Muscle layer of colon (tissue), 2 donors: ENCODE data around the gene LDLRAD3.

Source experiments
- H3K27ac ChIP-seq: one replicate; pipeline ENCODE4 v1.7.0; 2013; ENCODE audit warnings: low read depth, mild to moderate bottlenecking, low read length, moderate library complexity
- H3K27me3 ChIP-seq, 2 donors: one replicate each; pipeline ENCODE4 v1.7.0; 2013; ENCODE audit warnings: low read length in 2 of 2, mild to moderate bottlenecking in 2 of 2; ENCODE audit not compliant: insufficient read depth in 2 of 2, control insufficient read depth in 1 of 2
- H3K36me3 ChIP-seq: one replicate; pipeline ENCODE4 v1.7.0; 2013; ENCODE audit warnings: mild to moderate bottlenecking, low read length; ENCODE audit not compliant: insufficient read depth
- H3K4me1 ChIP-seq: one replicate; pipeline ENCODE4 v1.7.0; 2013; ENCODE audit warnings: mild to moderate bottlenecking, low read length; ENCODE audit not compliant: insufficient read depth
- H3K4me3 ChIP-seq, 2 donors: one replicate each; pipeline ENCODE4 v1.7.0; 2013; ENCODE audit warnings: low read length in 2 of 2, low read depth in 1 of 2, mild to moderate bottlenecking in 1 of 2, moderate library complexity in 1 of 2
- H3K9ac ChIP-seq: one replicate; pipeline ENCODE4 v1.7.0; 2013; ENCODE audit warnings: low read length
- H3K9me3 ChIP-seq: one replicate; pipeline ENCODE4 v1.7.0; 2013; ENCODE audit warnings: mild to moderate bottlenecking, low read length
- donor health status: abdominal sarcoma.
- donor health status: Adenocarcinoma of cecum.

LDLRAD3 gene

GRCh38 chr11:36053862-36054261 is 110.0 kb downstream of the LDLRAD3 start:
- no peaks in the 10 kb centered on the region for H3K4me1 ChIP-seq
- no peaks in the 10 kb centered on the region for H3K9me3 ChIP-seq
- no peaks in the 10 kb centered on the region for H3K36me3 ChIP-seq
- no peak overlapping the region for H3K4me3 ChIP-seq
- H3K9ac ChIP-seq: no peak overlapping the region
- H3K27ac ChIP-seq: no peak overlapping the region
- H3K27me3 ChIP-seq: no peaks in the 10 kb centered on the region

GRCh38 chr11:36054628-36055027 is 110.8 kb downstream of the LDLRAD3 start:
- Histone ChIP-seq H3K36me3 (no peaks in the 10 kb centered on the region), H3K9ac (no peak overlapping the region), H3K4me1 (no peaks in the 10 kb centered on the region), H3K27me3 (no peaks in the 10 kb centered on the region), H3K9me3 (no peaks in the 10 kb centered on the region), H3K4me3 (no peak overlapping the region), H3K27ac (no peak overlapping the region)

GRCh38 chr11:36056160-36056751 is 112.4 kb downstream of the LDLRAD3 start:
- Histone ChIP-seq H3K27me3 (no peaks in the 10 kb centered on the region), H3K9ac (no peak overlapping the region), H3K4me3 (no peak overlapping the region), H3K27ac (no peak overlapping the region), H3K4me1 (no peaks in the 10 kb centered on the region), H3K36me3 (no peaks in the 10 kb centered on the region), H3K9me3 (no peaks in the 10 kb centered on the region)

- Histone ChIP-seq H3K4me3 (no peak overlapping the region), H3K27ac (no peak overlapping the region), H3K4me1 (no peaks in the 10 kb centered on the region), H3K27me3 (no peaks in the 10 kb centered on the region), H3K36me3 (no peaks in the 10 kb centered on the region), H3K9me3 (no peaks in the 10 kb centered on the region), H3K9ac (no peak overlapping the region)
These were observed 113.6 kb downstream of the LDLRAD3 start for GRCh38 chr11:36057379-36058042.

- Histone ChIP-seq H3K4me3 (no peak overlapping the region), H3K27me3 (no peaks in the 10 kb centered on the region), H3K9me3 (no peaks in the 10 kb centered on the region)
These were observed 115.8 kb downstream of the LDLRAD3 start for GRCh38 chr11:36059660-36060059.

GRCh38 chr11:36060926-36061325 is 117.1 kb downstream of the LDLRAD3 start:
- H3K4me1 ChIP-seq: no peaks in the 10 kb centered on the region
- H3K9me3 ChIP-seq: no peaks in the 10 kb centered on the region
- no peak overlapping the region for H3K27ac ChIP-seq
- no peaks in the 10 kb centered on the region for H3K36me3 ChIP-seq
- H3K9ac ChIP-seq: no peak overlapping the region
- no peak overlapping the region for H3K4me3 ChIP-seq
- no peaks in the 10 kb centered on the region for H3K27me3 ChIP-seq

More at GRCh38 chr11:36059660-36060059, 115.8 kb downstream of the LDLRAD3 start:
- Histone ChIP-seq H3K4me1 (no peaks in the 10 kb centered on the region), H3K36me3 (no peaks in the 10 kb centered on the region), H3K27ac (no peak overlapping the region), H3K9ac (no peak overlapping the region)

- H3K4me1 ChIP-seq: no peaks in the 10 kb centered on the region
- H3K36me3 ChIP-seq: no peaks in the 10 kb centered on the region
- H3K27me3 ChIP-seq: no peaks in the 10 kb centered on the region
- H3K4me3 ChIP-seq: no peak overlapping the region
- H3K27ac ChIP-seq: no peak overlapping the region
- H3K9ac ChIP-seq: no peak overlapping the region
- H3K9me3 ChIP-seq: no peaks in the 10 kb centered on the region
These were observed 117.6 kb downstream of the LDLRAD3 start for GRCh38 chr11:36061471-36061870.

GRCh38 chr11:36062796-36063365 is 119.0 kb downstream of the LDLRAD3 start:
- Histone ChIP-seq H3K27ac (no peak overlapping the region), H3K9me3 (no peaks in the 10 kb centered on the region), H3K9ac (no peak overlapping the region), H3K4me3 (no peak overlapping the region), H3K27me3 (no peaks in the 10 kb centered on the region), H3K4me1 (no peaks in the 10 kb centered on the region), H3K36me3 (no peaks in the 10 kb centered on the region)

- no peaks in the 10 kb centered on the region for H3K4me1 ChIP-seq
- H3K36me3 ChIP-seq: no peaks in the 10 kb centered on the region
- no peak overlapping the region for H3K4me3 ChIP-seq
- no peak overlapping the region for H3K9ac ChIP-seq
- H3K27ac ChIP-seq: no peak overlapping the region
- no peaks in the 10 kb centered on the region for H3K9me3 ChIP-seq
- H3K27me3 ChIP-seq: no peaks in the 10 kb centered on the region
These were observed 121.6 kb downstream of the LDLRAD3 start for GRCh38 chr11:36065436-36065835.

- Histone ChIP-seq H3K27ac (no peak overlapping the region), H3K4me3 (no peak overlapping the region), H3K27me3 (no peaks in the 10 kb centered on the region), H3K36me3 (no peaks in the 10 kb centered on the region), H3K9me3 (no peaks in the 10 kb centered on the region), H3K4me1 (no peaks in the 10 kb centered on the region), H3K9ac (no peak overlapping the region)
These were observed 123.0 kb downstream of the LDLRAD3 start for GRCh38 chr11:36066891-36067290.

- H3K4me3 ChIP-seq: no peak overlapping the region
- H3K27ac ChIP-seq: no peak overlapping the region
- H3K27me3 ChIP-seq: no peaks in the 10 kb centered on the region
- peaks cover 9% of the 10 kb centered on the region for H3K4me1 ChIP-seq
- no peaks in the 10 kb centered on the region for H3K9me3 ChIP-seq
- no peak overlapping the region for H3K9ac ChIP-seq
- no peaks in the 10 kb centered on the region for H3K36me3 ChIP-seq
These were observed 125.8 kb downstream of the LDLRAD3 start for GRCh38 chr11:36069576-36070212.
